SK-N-SH (cell line): ENCODE data around the gene VEZF1. TPM values are rescaled to one million over a fixed set of nuclear protein-coding genes. Genes with fewer than 3 reads are reported as not detected.

Experiments used
- CTCF ChIA-PET: fragments of 300-600, 350-600 bp; formaldehyde crosslinking; extraction: SDS; loops from one replicate; lab custom pipeline; 2021; lab: Yijun Ruan, JAX
- POLR2A ChIA-PET: fragments of 350-600 bp; sonication (Branson Sonifier 250); formaldehyde crosslinking; extraction: SDS; loops from one replicate; lab custom pipeline; 2020; ENCODE audit warnings: antibody characterized with exemption, inconsistent platforms; lab: Yijun Ruan, JAX
- DNase-seq: peaks from one replicate; pipeline ENCODE4 v3.0.0; 2012
- H2AFZ ChIP-seq: fragments of 200-600 bp; sonication (generic); 2 replicates; pipeline ENCODE4 v1.8.1; 2016; ENCODE audit warnings: antibody characterized with exemption, mild to moderate bottlenecking, low read depth
- H3F3A ChIP-seq: fragments of 200-600 bp; sonication (generic); replicated peaks from 2 replicates; pipeline ENCODE3; 2016; ENCODE audit warnings: antibody characterized with exemption, mild to moderate bottlenecking; ENCODE audit not compliant: insufficient read depth
- H3K27ac ChIP-seq, 2 experiments: fragments of 200-500 bp in 1 of 2; fragments of 200-600 bp in 1 of 2; sonication (Bioruptor generic) in 1 of 2; sonication (generic), shearing (Covaris generic) in 1 of 2; 2 replicates each; pipeline versions ENCODE4 v1.5.1 to v1.6.1; 2014 to 2016; ENCODE audit warnings: low read depth in 2 of 2, inconsistent platforms in 1 of 2, low read length in 1 of 2, mild to moderate bottlenecking in 1 of 2, mixed read lengths in 1 of 2
- H3K27me3 ChIP-seq: fragments of 200-600 bp; sonication (generic), shearing (Covaris generic); 2 replicates; pipeline ENCODE4 v1.6.1; 2016; ENCODE audit warnings: mixed run types; ENCODE audit not compliant: insufficient read depth
- H3K36me3 ChIP-seq, 2 experiments: fragments of 200-500 bp in 1 of 2; fragments of 200-600 bp in 1 of 2; sonication (Bioruptor generic) in 1 of 2; sonication (generic) in 1 of 2; replicated peaks in 1 of 2; 2 replicates each; pipeline versions ENCODE3 to v1.5.1; 2014 to 2016; ENCODE audit warnings: low read length in 1 of 2, mild to moderate bottlenecking in 1 of 2; ENCODE audit not compliant: insufficient read depth in 2 of 2, control insufficient read depth in 1 of 2
- H3K4me1 ChIP-seq, 2 experiments: fragments of 200-500 bp in 1 of 2; fragments of 200-600 bp in 1 of 2; sonication (Bioruptor generic) in 1 of 2; sonication (generic), shearing (Covaris generic) in 1 of 2; 2 replicates each; pipeline versions ENCODE4 v1.5.1 to v1.6.1; 2014 to 2016; ENCODE audit warnings: low read depth in 1 of 2, low read length in 1 of 2, mixed run types in 1 of 2; ENCODE audit not compliant: insufficient read depth in 2 of 2, control insufficient read depth in 1 of 2
- H3K4me2 ChIP-seq: fragments of 200-600 bp; sonication (generic), shearing (Covaris generic); 2 replicates; pipeline ENCODE4 v1.6.1; 2017; ENCODE audit warnings: mixed run types
- H3K4me3 ChIP-seq, 2 experiments: fragments of 200-500 bp in 1 of 2; fragments of 200-600 bp in 1 of 2; sonication (Bioruptor generic) in 1 of 2; sonication (generic), shearing (Covaris generic) in 1 of 2; 2 replicates each; pipeline versions ENCODE4 v1.5.1 to v1.8.1; 2014 to 2016; ENCODE audit warnings: low read depth in 2 of 2, inconsistent platforms in 1 of 2, low read length in 1 of 2, mild to moderate bottlenecking in 1 of 2, mixed read lengths in 1 of 2, moderate library complexity in 1 of 2
- H3K79me2 ChIP-seq: fragments of 200-600 bp; sonication (generic); 2 replicates; pipeline ENCODE4 v1.8.1; 2017; ENCODE audit warnings: mild to moderate bottlenecking; ENCODE audit not compliant: insufficient read depth
- H3K9ac ChIP-seq: fragments of 200-600 bp; sonication (generic); 2 replicates; pipeline ENCODE4 v1.6.1; 2017; ENCODE audit warnings: mixed run types
- H3K9me2 ChIP-seq: fragments of 200-600 bp; sonication (generic); 2 replicates; pipeline ENCODE4 v1.6.1; 2017; ENCODE audit warnings: mixed run types
- H3K9me3 ChIP-seq: fragments of 200-600 bp; sonication (generic); 2 replicates; pipeline ENCODE4 v1.6.1; 2017; ENCODE audit warnings: mixed run types, mild to moderate bottlenecking, moderate library complexity
- H4K20me1 ChIP-seq: fragments of 200-600 bp; sonication (generic); 2 replicates; pipeline ENCODE4 v1.6.1; 2017; ENCODE audit warnings: mild to moderate bottlenecking, mixed run types; ENCODE audit not compliant: insufficient read depth
- CHD2 ChIP-seq: fragments of 150-350 bp; IDR thresholded peaks from 2 replicates; pipeline ENCODE4 v1.6.1; 2018; ENCODE audit warnings: low read length; ENCODE audit not compliant: partially characterized antibody
- ELF1 ChIP-seq: IDR thresholded peaks from 2 replicates; pipeline ENCODE4 v1.4.0; 2012
- FOSL2 ChIP-seq: IDR thresholded peaks from 2 replicates; pipeline ENCODE4 v1.4.0; 2012; ENCODE audit warnings: low read depth, mild to moderate bottlenecking, moderate library complexity, borderline replicate concordance
- FOXM1 ChIP-seq: IDR thresholded peaks from 2 replicates; pipeline ENCODE4 v1.4.0; 2012; ENCODE audit warnings: low read depth, mild to moderate bottlenecking
- GATA2 ChIP-seq: sonication (generic); formaldehyde crosslinking; IDR thresholded peaks from 2 replicates; pipeline ENCODE4 v1.5.0; 2020; ENCODE audit warnings: mild to moderate bottlenecking, missing genetic modification reagents
- IRF3 ChIP-seq: fragments of 150-350 bp; IDR thresholded peaks from 2 replicates; pipeline ENCODE4 v1.6.1; 2016; ENCODE audit warnings: mild to moderate bottlenecking, low read depth, low read length
- JUND ChIP-seq: IDR thresholded peaks from 2 replicates; pipeline ENCODE4 v1.4.0; 2012
- MAX ChIP-seq: IDR thresholded peaks from 2 replicates; pipeline ENCODE4 v1.4.0; 2012; ENCODE audit warnings: low read depth
- MXI1 ChIP-seq: IDR thresholded peaks from 2 replicates; pipeline ENCODE4 v1.6.1; 2012; ENCODE audit warnings: mild to moderate bottlenecking, low read depth, low read length, improper control_type of control experiment
- NFIC ChIP-seq: IDR thresholded peaks from 2 replicates; pipeline ENCODE4 v1.4.0; 2012; ENCODE audit warnings: borderline replicate concordance
- RCOR1 ChIP-seq: fragments of 150-350 bp; IDR thresholded peaks from 2 replicates; pipeline ENCODE4 v1.6.1; 2017; ENCODE audit warnings: antibody characterized with exemption, low read length
- RFX5 ChIP-seq: IDR thresholded peaks from 2 replicates; pipeline ENCODE4 v1.6.1; 2012; ENCODE audit warnings: mild to moderate bottlenecking, improper control_type of control experiment, low read length
- SIN3A ChIP-seq: IDR thresholded peaks from 2 replicates; pipeline ENCODE4 v1.6.1; 2012; ENCODE audit warnings: low read depth, mild to moderate bottlenecking, low read length, moderate library complexity, borderline replicate concordance
- SMC3 ChIP-seq: IDR thresholded peaks from 2 replicates; pipeline ENCODE4 v1.6.1; 2012; ENCODE audit warnings: low read depth, low read length, improper control_type of control experiment
- TAF1 ChIP-seq: IDR thresholded peaks from 2 replicates; pipeline ENCODE4 v1.6.1; 2012; ENCODE audit warnings: low read depth, mild to moderate bottlenecking, low read length, moderate library complexity, borderline replicate concordance
- TEAD4 ChIP-seq: IDR thresholded peaks from 2 replicates; pipeline ENCODE4 v1.4.0; 2012; ENCODE audit warnings: mild to moderate bottlenecking, borderline replicate concordance; ENCODE audit not compliant: insufficient read depth
- WGBS: methylation state at CpG from one replicate; pipeline ENCODE4 v1.1.6; 2017; ENCODE audit warnings: low lambda C conversion rate; 5-methylcytosine and 5-hydroxymethylcytosine counted together
- polyA plus RNA-seq, 3 experiments: library from polyadenylated mRNA; depleted of rRNA; stranded (reverse); fragments of >200 nt; gene quantifications; 2 replicates each; pipeline ENCODE4 v1.2.3, GENCODE V29; 2012

VEZF1 gene
- polyA plus RNA-seq, 1 of the 3 experiments (the other 2 are of a cell fraction): 35.1 TPM

- Histone ChIP-seq H4K20me1 (peaks cover 58% of the 10 kb centered on the region), H3K9ac (no peak overlapping the region), H3K4me2 (peak overlapping the region; percentile 91; the same call in 1 of the 2 replicates), H3K27ac (no peak overlapping the region), H3K4me1 (peaks cover 17 to 43% of the 10 kb centered on the region in 2 experiments), H3K9me2 (no peaks in the 10 kb centered on the region), H3K36me3 (peaks cover 56 to 71% of the 10 kb centered on the region in 2 experiments), H3K27me3 (no peaks in the 10 kb centered on the region), H3K4me3 (no peak overlapping the region), H3K9me3 (no peaks in the 10 kb centered on the region), H3K79me2 (peaks cover 93% of the 10 kb centered on the region), H3F3A (peaks cover 31% of the 10 kb centered on the region), H2AFZ (no peak overlapping the region)
- TF ChIP-seq FOSL2 (no peak), CHD2 (no peak), ELF1 (no peak), SMC3 (no peak), MXI1 (no peak), RFX5 (no peak), NFIC (no peak), GATA2 (CRISPR knock-in tag) (no peak), TAF1 (no peak), SIN3A (no peak), TEAD4 (no peak), RCOR1 (no peak)
- 100% methylated on average over 1 of the region's 1 CpG for WGBS
- DNase-seq: no peak
- ChIA-PET POLR2A (interaction anchor here (0.6 kb wide), 1 partner anchor 86 kb away, joined by 7 read pairs; no protein-coding TSS in a partner anchor), CTCF (interaction anchor here (1.0 to 4.1 kb wide), 8 partner anchors 10 to 125 kb away, joined by 3 to 22 read pairs (median 4); partner anchors contain the start of gene CUEDC1)
Observed at GRCh38 chr17:57983446-57983845, 4.6 kb downstream of the VEZF1 start.

- H3K27ac ChIP-seq: no peak overlapping the region
- peaks cover 17 to 43% of the 10 kb centered on the region in 2 experiments for H3K4me1 ChIP-seq
- H3K9me2 ChIP-seq: no peaks in the 10 kb centered on the region
- peaks cover 31% of the 10 kb centered on the region for H3F3A ChIP-seq
- no peak overlapping the region for H3K4me3 ChIP-seq
- CTCF ChIA-PET: interaction anchor here (0.8 to 4.1 kb wide), 12 partner anchors 9 to 131 kb away, joined by 3 to 22 read pairs (median 4); partner anchors contain the start of gene CUEDC1
- H3K9ac ChIP-seq: no peak overlapping the region
- H3K9me3 ChIP-seq: no peaks in the 10 kb centered on the region
- DNase-seq: no peak
- no peak for TF ChIP-seq JUND
- TF ChIP-seq IRF3: no peak
- no peak for TF ChIP-seq MAX
- no peak for TF ChIP-seq FOXM1
- TF ChIP-seq SIN3A: no peak
- POLR2A ChIA-PET: interaction anchor here (0.6 kb wide), 1 partner anchor 85 kb away, joined by 7 read pairs; no protein-coding TSS in a partner anchor
- 94% methylated on average over 14 of the region's 14 CpGs for WGBS
- H3K79me2 ChIP-seq: peaks cover 100% of the 10 kb centered on the region
- H3K27me3 ChIP-seq: no peaks in the 10 kb centered on the region
- peaks cover 58% of the 10 kb centered on the region for H4K20me1 ChIP-seq
- no peak overlapping the region for H2AFZ ChIP-seq
- no peak overlapping the region for H3K4me2 ChIP-seq
- peaks cover 64 to 77% of the 10 kb centered on the region in 2 experiments for H3K36me3 ChIP-seq
Observed at GRCh38 chr17:57982452-57983170, 5.4 kb downstream of the VEZF1 start.
